ENCODE measurements around the gene RNF207. TPM values are rescaled to one million over a fixed set of nuclear protein-coding genes. Genes with fewer than 3 reads are reported as not detected.

Gene RNF207
- total RNA-seq, 1 donor from 2014 or later: 10.8 TPM

DNA sequence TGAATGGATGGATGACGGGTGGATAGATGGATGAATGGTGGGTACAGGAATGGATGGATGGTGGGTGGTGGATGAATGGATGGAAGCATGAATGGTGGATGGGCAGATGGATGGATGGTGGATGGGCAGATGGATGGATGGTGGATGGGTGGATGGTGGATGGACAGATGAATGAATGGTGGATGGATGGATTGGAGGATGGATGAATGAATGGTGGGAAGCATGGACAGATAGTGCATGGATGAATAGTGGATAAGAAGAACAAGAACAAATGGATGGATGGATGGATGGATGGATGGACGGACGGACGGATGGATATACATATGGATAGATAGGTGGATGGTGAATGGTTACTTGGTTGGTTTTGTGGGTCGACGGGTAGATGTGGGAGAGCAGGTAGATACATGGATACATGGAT lies 30.5 kb upstream of the RNF207 start:
- no peak for ATAC-seq

DNA sequence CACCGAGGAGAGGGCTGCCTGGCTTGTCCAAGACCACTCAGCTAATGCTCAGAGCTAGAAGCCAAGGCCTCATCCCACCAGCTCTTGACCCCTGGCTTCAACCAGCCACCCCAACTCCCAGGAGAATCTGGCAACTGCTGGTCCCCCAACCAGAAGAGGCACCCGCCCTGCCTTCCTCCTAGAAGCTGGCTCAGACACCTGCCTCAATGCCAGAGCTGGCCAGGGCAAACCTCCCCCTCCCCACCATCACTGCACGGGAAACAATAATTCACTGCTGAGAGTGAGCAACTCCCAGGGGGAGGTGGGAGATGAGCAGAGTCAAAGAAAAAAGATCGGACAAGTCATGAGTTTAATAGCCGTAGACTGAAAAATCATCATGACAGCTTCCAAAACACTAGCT lies 29.1 kb upstream of the RNF207 start:
- no peak for ATAC-seq

DNA sequence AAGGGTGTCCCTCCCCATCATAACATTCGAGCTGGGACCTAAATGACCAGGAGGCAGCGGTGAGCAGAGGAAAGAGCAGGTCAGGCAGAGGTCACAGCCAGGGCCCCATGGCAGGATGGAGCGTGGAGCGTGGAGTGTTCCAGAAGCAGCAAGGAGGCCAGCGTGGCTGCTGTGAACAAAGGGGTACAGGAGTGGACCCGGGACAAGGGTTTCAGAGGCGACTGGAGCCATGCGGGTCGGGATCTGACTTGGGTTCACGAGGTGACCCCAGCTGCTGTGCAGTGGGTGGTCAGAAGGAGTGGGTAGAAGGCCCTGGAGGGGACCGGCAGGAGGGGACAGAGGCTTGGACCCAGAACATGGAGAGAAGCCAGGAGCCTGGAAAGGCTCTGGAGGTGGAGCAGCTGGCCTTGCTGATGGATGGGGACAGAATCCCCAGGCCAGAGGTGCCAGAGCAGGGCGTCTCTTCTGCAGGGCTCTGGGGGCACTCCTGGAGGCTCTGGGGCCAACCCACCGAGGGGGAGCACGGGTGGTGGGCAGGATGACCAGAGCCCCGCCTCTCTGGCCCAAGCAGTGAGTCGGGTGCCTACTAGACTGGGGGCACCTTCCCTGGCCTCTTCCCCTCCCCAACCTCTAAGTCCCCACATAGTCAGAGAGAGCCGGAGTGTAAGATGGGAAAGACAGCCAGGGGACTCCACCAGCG lies 28.1 kb upstream of the RNF207 start:
- no peak for ATAC-seq

DNA sequence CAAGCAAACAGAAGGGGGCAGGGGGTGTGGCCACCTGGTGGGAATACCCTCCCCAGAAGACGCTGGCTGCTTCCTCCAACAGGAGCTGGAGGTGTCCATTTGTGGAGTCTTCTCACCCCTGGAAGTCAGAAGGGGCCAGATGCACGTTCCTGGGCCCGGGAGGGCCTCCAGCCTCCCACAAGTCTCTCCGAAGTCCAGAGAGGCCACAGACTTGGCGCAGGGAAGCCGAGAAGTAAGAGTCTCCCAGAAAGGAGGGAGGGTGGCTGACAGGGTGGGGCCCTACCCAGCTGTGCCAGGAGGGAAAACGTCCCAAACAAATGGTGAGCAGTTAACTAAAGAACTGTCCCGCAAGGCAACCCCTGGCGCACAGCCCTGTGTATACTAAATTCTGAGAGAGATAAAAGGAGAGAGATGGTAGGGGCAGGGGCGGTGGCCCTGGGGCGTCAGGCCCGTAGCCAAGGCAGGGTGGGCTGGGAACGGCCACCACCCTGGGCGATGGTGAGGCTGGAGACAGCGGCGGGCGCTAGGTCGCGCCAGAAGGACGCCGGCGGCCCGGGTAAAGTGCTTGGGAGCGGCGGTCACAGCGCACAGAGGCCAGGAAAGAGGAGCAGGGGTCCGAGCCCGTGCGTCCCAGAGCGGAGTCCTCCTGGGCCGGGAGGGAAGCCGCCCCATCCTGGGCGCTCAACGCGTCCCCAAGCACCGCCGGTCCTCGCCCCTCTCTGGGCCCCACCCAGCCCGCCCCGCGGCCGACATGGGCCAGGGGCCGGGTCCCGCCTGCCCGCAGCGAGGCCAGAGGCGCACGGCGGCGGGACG lies 27.0 kb upstream of the RNF207 start:
- ATAC-seq: no peak

DNA sequence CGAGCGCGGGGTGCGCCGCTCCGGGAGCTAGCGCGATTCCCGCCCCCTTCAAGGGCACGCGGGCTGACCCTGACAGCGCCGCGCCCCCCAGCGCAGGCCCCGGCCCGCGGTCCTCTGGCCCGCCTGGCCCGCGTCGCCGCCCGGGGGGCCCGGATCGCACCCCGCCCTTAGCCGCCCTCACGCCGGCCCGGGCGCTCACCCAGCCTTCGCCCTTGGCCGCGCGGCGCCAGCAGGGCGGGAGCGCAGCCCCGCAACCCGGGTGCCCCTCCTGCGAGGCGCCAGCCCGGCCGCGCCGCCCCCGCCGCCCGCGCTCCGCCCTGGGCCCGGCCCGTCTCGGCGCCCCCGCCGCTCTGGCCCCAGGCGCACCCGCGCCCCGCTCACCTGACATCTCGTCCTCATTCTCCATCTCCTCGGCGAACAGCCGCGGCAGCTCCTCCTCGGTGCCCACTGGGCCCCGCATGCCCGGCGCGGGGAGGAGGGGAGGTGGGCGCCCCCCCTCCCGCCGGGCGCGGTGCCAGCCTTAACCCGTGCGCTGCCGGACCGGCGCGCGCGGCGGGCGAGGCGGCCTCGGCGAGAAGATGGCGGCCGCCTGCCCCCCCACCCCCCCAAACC lies 26.2 kb upstream of the RNF207 start:
- ATAC-seq: no peak

DNA sequence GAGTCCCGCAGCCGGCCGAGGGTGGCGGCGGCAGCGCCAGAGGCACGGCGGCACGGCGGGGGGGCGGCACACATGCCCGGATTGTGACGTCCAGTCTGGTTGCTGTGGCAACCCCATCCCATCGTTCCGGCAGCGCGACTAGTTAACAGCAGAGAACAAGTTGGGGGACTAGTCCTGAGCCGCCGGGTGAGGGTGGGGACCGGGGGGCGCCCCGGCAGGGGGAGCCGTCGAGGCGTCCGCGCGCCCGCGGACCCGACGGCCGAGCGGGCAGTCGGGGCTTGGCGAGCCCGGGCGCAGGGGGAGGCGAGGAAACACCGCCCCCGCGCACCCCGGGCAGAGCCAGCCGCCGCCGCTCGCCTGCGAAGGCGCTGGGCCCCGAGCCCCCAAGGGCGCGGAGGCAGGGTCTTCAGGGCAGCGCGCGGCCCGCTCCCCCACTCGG lies 25.6 kb upstream of the RNF207 start, which contains the start of gene CHD5:
CHD5 (minus strand) TSS at position 54 of the 439 bp plus-strand sequence. CDS start 298 bp downstream, outside the sequence.
- ATAC-seq: no peak

DNA sequence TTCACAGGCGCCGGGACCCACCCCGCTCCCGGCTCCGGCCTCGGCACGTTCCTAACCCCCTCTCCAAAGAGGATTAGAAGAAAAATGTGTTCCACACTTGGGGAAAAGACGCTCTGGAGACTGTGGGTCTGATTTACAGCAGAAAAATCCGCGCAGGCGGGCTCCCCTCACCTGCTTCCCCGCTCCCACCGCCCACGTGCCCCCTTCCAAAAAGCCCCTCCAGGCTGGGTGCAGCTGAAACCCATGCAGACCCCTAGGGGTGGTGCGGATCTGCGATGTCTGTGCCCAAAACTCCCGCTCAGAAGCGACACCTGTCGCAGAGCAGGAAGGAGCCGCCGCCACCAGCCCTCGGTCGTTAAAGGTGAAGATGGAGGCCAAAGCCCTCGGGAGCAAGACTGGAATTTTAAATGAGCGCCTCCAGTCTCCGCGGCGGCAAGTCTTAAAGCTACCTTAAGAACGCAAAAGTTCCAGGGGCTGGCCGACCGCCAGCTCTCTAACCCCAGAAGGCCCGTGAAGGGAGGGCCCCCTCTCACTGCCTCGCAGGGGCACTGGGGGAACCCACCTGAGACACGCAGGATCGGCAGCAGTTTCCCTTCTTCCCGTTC lies 25.1 kb upstream of the RNF207 start:
- ATAC-seq: no peak

DNA sequence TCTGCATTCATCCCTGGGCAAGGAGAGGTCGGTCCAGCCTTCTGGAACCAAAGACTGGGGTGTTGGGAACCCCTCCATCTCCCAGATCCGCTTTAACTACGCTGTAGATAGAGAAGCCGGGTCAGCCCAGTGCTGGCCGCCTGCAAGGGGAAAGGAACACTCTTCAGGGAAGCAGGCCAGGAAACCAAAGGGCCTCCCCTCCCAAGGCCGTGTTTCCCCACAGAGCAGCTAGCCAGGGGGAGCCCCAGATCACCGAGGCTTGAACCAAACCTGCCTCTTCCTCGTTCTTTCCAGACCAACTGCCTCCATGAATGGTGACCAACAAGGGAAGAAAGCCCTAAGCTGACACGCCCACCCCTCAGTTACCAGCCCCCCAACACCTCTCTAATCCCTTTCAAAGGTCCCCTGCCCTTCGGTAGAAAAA lies 24.6 kb upstream of the RNF207 start:
- ATAC-seq: no peak

DNA sequence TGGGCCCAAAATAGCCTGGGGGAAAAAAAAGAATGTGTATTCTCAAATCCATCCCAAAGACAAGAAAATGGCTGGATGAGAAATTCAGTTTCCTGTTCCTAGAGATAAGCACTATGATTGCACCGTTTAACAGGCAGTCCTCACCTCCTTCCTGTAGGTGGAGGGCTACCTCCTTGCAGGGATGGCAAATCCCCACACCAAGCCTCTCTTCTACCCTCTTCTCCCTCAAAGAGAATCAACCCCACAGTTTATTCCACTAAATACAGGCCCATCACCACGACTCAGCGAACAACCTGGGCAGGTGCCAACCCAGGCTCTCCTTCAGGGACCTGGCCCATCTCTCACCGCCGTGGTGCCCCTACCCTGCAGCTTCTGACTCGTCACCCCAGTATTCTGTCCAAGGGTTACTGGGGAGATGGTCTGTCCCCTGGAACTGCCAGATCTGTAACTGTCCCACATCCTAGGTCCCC lies 22.4 kb upstream of the RNF207 start:
- ATAC-seq: peak; percentile 39

DNA sequence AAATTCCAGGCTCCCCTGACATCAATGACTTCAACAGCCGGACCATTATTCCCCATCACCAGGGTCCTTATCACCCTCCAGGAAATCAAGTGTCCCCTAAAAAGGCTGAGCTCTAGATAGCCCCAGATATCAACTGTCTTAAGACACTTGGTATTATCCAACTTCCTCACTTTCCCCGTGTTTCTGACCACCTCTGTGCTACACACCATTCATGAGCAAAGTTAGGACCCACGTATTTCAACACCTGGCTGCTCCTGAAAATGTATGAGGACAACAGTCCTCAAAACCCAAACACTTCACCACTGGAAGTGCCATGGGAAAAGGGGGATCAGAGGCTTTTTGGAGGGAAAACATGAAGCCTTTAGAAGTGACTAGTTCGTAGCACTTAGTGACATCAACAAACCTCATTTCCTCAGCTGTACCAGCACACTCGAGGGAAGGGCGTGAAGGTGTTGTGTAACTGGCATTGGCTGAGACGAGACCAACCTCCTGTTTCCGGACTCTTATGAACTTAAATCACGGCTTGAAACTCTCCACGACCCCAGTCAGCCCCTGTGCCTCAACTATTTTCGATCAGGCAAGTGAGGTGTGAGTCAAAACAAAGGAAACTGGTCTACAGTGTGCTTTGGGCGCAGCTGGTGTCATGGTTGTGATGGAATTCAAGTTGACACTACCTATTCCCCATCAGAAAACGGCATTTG lies 21.7 kb upstream of the RNF207 start:
- ATAC-seq: no peak

DNA sequence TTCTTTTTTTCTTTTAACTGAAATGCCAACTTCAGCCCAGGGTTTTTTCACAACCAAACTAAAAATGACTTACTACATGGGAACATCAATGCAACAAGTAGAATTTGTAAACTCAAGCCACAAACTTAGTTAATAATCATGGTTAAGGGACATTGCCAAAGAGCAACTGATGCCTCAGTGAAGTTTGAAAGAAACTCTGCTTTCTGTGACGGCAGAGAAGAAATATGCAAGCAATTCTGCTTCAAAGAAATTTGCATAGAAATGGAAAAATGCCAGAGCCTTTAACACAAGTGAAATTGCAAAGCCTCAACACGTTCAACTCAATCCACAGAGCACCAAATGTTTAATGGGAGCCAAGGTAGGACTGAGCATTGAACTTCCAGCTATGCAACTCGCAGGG lies 20.8 kb upstream of the RNF207 start:
- no peak for ATAC-seq

DNA sequence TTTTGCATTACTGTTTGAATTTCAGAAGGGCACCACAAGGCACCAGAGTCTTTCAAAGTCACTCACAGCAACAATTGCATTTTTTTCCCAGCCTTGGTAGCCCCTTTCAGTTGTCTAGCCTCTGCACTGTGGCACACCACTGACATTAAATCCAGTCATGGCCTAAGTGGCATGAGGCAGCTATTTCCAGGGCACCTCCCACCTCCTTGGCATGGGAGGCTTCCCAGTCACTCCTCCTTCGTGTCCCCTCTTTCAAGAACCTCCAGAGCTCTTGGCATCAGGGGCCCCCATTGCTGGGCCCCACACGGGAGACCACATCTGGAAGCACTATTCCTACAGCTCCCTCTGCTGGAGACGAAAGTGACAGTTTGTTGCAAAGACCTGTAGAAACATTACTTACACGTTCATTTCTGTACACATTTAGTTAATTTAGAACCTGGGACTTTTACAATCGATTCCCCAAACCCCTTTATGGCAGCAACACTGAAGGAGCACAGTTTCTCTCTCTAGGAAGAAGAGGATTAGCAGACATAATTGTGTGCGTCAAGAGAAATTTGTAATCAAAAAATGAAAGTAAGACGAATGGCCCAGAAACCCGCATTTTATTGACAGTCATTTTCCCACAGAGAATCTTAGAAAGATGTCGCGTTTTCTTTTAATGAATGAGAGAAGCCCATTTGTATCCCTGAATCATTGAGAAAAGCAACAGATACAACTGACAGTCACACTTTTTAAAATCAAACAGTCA lies 20.1 kb upstream of the RNF207 start:
- ATAC-seq: peak; percentile 17

DNA sequence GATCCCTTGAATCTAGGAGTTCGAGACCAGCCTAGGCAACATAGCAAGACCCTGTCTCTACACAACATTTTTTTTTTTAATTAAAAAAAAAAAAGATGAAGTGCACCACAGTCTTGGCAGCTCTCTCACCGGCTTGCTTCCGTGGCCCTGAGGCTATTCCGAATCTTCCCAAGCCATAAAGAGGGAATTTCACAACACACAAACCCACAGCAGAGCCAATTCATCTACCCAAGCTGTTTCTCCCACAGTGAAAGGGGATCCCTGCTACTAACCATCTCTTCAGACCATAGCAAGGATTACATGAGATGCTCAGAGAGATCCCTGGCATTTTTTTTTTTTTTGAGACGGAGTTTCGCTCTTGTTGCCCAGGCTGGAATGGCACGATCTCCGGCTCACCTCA lies 17.5 kb upstream of the RNF207 start:
- no peak for ATAC-seq

DNA sequence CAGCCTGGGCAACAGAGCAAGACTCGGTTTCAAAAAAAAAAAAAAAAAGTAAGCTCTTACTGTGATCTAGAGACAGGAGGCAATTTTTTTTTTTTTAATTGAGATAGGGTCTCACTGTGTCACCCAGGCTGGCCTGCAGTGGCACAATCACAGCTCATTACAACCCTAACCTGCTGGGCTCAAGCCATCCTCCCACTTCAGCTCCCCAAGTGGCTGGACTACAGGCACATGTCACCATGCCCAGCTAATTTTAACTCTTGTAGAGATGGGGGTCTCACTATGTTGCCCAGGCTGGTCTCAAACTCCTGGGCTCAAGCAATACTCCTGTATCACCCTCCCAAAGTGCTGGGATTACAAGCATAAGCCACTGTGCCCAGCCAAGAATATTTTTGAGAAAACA lies 14.0 kb upstream of the RNF207 start:
- ATAC-seq: no peak

DNA sequence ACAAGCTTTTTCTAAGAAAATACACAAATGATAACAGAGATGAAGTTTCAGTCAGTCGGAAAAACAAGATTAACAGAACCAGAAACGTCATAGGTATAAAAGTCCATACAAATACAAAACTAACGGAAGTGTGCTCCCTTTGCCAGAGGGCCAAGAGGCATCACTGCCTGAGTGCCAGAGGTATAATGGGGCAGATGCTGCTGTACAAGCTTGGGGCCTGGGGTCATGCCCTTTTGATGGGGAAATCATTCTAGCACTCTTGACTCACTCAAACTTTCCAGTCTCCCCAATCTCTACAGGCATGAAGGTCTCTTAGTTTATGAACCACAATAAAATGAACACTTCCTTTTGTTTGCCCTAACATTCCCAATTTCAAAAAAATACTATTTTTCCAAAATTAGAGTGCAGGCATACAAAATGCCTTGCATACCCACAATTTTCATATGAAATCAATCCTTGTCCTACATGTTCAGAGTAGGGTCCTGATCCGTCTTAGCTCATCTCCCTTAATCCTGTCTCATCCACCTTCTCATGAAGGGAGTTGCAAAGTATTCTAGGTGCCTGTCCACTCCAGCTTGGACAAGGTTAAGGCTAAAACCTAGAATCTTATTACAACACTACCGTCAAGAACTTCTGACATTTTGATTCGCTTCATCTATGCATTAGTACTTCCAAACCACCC lies 8.0 kb upstream of the RNF207 start:
- ATAC-seq: no peak

DNA sequence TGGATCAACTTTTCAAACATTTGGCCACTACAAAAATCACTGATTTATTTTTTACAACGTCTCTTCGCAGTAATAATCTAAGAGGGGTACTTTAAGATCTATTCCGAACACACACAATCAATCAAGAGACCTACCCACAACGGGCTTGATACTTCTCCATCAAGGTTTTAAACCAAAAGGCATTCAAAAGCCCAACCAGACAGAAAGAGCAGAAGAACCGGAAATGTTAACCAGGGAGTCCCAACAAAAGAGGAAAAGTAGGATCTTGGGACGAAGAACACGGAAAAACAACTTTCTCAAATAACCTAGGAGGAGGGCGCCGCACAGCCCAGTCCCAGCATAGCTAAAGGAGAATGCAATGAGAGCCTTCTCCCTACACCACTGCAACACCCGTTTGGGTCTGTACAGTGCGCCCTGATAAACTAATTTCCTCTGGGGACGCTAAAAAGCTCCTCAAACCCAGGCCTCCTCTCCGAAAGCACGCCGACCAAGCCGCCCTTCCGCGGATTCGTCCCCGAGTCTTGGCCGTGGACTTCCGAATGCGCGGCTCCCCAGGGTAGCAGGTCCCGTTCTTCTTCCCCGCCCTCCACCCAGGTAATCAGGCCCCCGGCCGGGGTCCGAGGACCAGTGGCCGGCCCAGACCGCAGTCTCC lies 7.1 kb upstream of the RNF207 start:
- peak; percentile 25 for ATAC-seq

DNA sequence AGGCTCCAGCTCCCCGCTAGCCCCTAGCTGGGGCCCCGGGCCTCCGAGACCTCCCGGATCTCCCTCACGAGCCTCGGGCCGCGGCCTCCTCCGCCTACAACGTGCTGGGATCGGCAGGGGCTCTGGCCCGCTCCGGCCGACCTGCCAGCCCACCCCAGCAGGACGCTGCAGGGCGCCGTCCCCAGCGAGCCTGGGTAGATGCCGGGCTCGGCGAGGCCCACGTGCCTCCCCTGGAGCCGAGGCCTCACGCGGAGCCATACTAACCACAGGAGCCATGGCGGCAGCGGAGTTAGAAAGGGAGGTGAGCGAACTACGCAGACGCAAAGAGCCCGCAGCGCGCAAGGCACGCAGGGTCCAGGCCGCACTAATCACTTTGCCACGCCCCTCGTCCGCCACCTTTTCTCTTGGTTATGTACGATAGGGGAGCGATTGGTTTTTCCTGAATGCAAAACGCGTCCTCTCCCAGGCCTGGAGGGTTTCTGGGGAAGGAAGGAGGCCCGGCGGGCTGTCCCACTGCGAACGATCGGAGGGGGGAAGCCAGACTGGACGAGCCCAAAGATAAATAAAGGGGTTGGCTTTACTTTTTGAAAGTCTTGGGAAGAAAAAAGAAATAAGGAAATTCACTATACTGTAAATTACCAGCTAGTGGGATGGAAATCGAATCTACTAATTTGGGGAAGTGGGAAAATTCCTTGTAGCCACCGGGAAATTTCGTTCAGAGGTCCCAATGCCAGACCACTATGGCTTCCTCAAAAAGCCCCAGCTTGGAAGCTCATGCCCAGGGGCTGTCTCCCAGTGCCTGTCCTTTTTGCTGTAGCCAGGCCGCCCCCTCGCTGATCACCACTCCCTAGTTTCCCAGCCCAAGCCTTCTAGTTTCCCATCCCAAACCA lies 6.4 kb upstream of the RNF207 start, which contains the start of gene RPL22:
RPL22 (minus strand) TSS at position 298 of the 890 bp plus-strand sequence; CDS start at position 276, 22 bp downstream.
- ATAC-seq: peak; percentile 98

DNA sequence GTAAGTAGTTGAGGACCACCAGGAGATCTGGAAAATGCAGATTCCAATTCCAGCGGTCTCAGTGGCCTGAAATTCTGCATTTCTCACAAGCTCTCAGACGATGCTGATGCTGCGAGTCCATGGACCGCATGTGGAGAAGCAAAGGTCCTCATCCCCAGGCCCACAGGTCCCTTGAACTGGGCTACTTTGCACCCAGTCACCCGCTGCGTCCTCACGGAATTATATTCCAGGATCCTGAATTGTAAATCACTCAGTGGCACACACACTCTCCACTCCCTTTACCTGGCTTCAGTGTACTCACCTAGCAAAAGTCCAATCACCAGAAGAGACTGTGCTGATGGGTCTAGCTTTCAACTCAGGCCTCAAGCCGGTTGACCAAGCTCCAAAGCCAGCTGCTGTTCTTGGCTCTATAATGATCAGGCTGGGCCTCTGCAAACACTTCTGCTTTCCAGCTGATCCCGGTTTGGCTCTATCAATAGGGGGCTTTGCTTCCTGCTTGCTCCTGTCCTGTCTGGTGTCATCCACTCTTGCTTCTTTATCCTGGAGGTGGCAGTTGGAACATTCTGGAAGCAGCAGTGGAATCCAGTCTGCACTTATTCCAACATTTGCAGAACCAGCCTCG lies 5.6 kb upstream of the RNF207 start:
- ATAC-seq: no peak

DNA sequence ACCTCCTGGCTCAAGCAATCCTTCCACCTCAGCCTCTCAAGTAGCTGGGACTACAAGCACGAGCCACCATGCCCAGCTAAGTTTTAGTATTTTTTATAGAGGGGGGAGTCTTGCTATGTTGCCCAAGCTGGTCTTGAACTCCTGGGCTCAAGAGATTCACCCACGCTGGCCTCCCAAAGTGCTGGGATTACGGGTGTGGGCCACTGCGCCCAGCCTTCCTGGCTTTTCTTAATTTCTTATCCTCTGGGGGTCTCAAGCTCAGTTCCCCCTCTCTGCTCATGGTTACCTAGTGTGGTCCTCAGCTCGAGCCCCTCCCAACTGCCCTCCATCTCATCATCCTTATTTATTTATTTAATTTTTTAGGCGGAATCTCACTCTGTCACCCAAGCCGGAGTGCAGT lies 3.7 kb upstream of the RNF207 start:
- ATAC-seq: no peak
